ENCODE data around the gene ARL2BP. TPM values are rescaled to one million over a fixed set of nuclear protein-coding genes. Genes with fewer than 3 reads are reported as not detected.

ARL2BP gene
- total RNA-seq, 1 experiment from 2014 or later = 10.6 TPM

DNA sequence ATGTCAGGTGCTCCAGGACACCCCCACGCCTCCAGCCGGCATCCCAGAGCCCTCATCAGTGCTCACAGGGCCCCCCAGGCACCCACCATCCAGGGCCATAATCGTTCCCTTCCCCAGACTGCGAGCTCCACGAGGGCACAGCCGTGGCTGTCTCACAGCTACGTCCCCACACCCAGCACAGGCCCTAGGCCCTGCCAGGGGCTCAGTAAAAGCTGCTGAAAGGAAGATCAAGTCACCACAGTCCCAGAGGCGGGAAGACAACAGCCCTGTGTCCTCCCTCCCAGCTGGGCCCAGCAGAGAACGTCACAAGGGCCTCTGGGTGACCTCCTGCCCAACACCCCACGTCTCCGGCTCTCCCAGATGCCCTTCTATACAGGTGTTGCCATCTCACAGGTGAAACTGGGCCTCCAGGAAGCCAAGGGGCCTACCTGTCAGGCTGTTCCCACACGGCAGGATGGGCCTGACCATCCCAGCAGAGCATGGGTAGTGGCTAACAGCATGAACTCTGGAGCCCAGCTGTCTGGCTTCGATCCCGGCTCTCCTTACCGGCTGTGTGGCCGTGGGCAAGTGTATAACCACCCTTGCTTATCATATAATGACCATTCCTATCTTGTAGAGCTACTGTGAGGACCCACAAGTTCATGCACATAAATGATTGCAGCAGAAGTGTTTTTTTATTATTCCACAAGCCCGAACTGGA, 17.9 kb downstream of the ARL2BP start (continued):
- TF ChIP-seq, protein P1, sequence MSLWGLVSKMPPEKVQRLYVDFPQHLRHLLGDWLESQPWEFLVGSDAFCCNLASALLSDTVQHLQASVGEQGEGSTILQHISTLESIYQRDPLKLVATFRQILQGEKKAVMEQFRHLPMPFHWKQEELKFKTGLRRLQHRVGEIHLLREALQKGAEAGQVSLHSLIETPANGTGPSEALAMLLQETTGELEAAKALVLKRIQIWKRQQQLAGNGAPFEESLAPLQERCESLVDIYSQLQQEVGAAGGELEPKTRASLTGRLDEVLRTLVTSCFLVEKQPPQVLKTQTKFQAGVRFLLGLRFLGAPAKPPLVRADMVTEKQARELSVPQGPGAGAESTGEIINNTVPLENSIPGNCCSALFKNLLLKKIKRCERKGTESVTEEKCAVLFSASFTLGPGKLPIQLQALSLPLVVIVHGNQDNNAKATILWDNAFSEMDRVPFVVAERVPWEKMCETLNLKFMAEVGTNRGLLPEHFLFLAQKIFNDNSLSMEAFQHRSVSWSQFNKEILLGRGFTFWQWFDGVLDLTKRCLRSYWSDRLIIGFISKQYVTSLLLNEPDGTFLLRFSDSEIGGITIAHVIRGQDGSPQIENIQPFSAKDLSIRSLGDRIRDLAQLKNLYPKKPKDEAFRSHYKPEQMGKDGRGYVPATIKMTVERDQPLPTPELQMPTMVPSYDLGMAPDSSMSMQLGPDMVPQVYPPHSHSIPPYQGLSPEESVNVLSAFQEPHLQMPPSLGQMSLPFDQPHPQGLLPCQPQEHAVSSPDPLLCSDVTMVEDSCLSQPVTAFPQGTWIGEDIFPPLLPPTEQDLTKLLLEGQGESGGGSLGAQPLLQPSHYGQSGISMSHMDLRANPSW (CRISPR knock-in tag; conservative IDR thresholded peaks at IDR 0.05; ENCODE audit: low read depth) = no peak
- TF ChIP-seq ETV6 (CRISPR knock-in tag; IDR thresholded peaks at IDR 0.05) = no peak
- TF ChIP-seq NR3C1 (CRISPR knock-in tag; conservative IDR thresholded peaks at IDR 0.05; ENCODE audit: low read depth) = no peak
- TF ChIP-seq, protein P2, sequence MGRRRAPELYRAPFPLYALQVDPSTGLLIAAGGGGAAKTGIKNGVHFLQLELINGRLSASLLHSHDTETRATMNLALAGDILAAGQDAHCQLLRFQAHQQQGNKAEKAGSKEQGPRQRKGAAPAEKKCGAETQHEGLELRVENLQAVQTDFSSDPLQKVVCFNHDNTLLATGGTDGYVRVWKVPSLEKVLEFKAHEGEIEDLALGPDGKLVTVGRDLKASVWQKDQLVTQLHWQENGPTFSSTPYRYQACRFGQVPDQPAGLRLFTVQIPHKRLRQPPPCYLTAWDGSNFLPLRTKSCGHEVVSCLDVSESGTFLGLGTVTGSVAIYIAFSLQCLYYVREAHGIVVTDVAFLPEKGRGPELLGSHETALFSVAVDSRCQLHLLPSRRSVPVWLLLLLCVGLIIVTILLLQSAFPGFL (CRISPR knock-in tag; IDR thresholded peaks at IDR 0.05; ENCODE audit: borderline replicate concordance) = no peak
- TF ChIP-seq, protein P3, sequence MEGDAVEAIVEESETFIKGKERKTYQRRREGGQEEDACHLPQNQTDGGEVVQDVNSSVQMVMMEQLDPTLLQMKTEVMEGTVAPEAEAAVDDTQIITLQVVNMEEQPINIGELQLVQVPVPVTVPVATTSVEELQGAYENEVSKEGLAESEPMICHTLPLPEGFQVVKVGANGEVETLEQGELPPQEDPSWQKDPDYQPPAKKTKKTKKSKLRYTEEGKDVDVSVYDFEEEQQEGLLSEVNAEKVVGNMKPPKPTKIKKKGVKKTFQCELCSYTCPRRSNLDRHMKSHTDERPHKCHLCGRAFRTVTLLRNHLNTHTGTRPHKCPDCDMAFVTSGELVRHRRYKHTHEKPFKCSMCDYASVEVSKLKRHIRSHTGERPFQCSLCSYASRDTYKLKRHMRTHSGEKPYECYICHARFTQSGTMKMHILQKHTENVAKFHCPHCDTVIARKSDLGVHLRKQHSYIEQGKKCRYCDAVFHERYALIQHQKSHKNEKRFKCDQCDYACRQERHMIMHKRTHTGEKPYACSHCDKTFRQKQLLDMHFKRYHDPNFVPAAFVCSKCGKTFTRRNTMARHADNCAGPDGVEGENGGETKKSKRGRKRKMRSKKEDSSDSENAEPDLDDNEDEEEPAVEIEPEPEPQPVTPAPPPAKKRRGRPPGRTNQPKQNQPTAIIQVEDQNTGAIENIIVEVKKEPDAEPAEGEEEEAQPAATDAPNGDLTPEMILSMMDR (IDR thresholded peaks at IDR 0.05) = no peak
- no peak for TF ChIP-seq PRRX2 (CRISPR knock-in tag; IDR thresholded peaks at IDR 0.05)
- no peak for TF ChIP-seq OVOL2 (CRISPR knock-in tag; IDR thresholded peaks at IDR 0.05; ENCODE audit: borderline replicate concordance)
- TF ChIP-seq, protein P4, sequence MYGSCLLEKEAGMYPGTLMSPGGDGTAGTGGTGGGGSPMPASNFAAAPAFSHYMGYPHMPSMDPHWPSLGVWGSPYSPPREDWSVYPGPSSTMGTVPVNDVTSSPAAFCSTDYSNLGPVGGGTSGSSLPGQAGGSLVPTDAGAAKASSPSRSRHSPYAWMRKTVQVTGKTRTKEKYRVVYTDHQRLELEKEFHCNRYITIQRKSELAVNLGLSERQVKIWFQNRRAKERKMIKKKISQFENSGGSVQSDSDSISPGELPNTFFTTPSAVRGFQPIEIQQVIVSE (CRISPR knock-in tag; IDR thresholded peaks at IDR 0.05; ENCODE audit: borderline replicate concordance) = no peak

DNA sequence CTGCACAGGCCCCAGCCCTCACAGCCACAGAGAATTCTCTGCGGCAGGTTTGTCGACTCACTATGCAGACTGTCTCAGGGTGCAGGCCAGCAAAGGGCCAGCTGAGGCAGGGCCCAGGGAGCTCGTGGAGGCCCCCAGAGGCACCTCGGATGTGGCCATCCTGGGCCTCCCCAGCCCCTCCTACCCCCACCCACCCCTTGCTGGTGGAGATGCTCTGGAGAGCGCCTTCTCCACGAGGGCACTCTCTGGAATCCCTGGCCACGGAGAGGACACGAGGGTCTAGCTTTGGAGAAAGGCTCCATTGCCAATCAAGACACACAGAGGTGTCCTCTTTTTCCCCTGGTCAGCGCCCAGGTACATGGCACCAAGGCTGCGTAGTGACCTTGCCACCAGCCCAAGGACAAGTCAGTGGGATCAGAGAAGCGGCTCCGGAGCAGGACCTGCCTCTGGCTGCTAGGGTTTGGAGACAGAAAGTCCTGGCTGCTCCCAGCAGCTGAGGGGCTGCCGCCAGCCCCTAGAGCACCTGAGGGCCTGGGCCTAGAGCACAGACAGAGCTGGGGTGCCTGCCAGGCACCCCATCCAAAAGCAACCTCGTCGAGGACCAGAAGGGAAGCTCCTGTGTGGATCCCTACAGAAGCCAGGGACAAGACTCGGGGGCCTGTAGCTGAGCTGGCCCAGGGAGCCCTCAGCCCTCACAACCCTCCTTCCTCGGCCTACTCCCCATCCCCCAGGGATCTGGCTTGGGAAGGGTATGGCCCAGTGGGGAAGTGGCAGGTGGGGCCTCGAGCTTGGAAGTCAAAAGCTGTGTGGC, 18.7 kb downstream of the ARL2BP start:
- H3K4me1 Mint-ChIP-seq = peaks cover 19% of the 10 kb centered on the region
- CTCF ChIA-PET = interaction anchor here (2.4 kb wide), 1 partner anchor 153 kb away, joined by 7 read pairs; no protein-coding TSS in a partner anchor
- no peak overlapping the region for H3K27ac Mint-ChIP-seq
- DNase-seq (ENCODE audit: low spot score) (no peak), ATAC-seq (no peak)
- no peaks in the 10 kb centered on the region for H3K36me3 Mint-ChIP-seq
- no peaks in the 10 kb centered on the region for H3K9me3 Mint-ChIP-seq
- TF ChIP-seq, protein P5, sequence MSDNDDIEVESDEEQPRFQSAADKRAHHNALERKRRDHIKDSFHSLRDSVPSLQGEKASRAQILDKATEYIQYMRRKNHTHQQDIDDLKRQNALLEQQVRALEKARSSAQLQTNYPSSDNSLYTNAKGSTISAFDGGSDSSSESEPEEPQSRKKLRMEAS (CRISPR knock-in tag; IDR thresholded peaks at IDR 0.05) = no peak
- TF ChIP-seq FOXP1 (CRISPR knock-in tag; IDR thresholded peaks at IDR 0.05; ENCODE audit: borderline replicate concordance) (no peak), NFYB (CRISPR knock-in tag; conservative IDR thresholded peaks at IDR 0.05; ENCODE audit: low read depth) (no peak), ZNF317 (CRISPR knock-in tag; IDR thresholded peaks at IDR 0.05; ENCODE audit: borderline replicate concordance, low read depth) (no peak), RORB (CRISPR knock-in tag; IDR thresholded peaks at IDR 0.05) (no peak), RELA (CRISPR knock-in tag; IDR thresholded peaks at IDR 0.05; ENCODE audit: borderline replicate concordance) (no peak), FOXJ3 (CRISPR knock-in tag; IDR thresholded peaks at IDR 0.05; ENCODE audit: borderline replicate concordance) (no peak), NR1H2 (CRISPR knock-in tag; IDR thresholded peaks at IDR 0.05) (no peak), ZNF671 (CRISPR knock-in tag; IDR thresholded peaks at IDR 0.05) (no peak)
- TF ChIP-seq, protein P2 (CRISPR knock-in tag; IDR thresholded peaks at IDR 0.05; ENCODE audit: borderline replicate concordance) = no peak
- TF ChIP-seq, protein P1 (CRISPR knock-in tag; conservative IDR thresholded peaks at IDR 0.05; ENCODE audit: low read depth) = no peak
- TF ChIP-seq, protein P6, sequence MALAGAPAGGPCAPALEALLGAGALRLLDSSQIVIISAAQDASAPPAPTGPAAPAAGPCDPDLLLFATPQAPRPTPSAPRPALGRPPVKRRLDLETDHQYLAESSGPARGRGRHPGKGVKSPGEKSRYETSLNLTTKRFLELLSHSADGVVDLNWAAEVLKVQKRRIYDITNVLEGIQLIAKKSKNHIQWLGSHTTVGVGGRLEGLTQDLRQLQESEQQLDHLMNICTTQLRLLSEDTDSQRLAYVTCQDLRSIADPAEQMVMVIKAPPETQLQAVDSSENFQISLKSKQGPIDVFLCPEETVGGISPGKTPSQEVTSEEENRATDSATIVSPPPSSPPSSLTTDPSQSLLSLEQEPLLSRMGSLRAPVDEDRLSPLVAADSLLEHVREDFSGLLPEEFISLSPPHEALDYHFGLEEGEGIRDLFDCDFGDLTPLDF (CRISPR knock-in tag; IDR thresholded peaks at IDR 0.05) = no peak
- no peaks in the 10 kb centered on the region for H3K27me3 Mint-ChIP-seq (ENCODE audit: low read depth)
- POLR2A ChIA-PET = no interaction called here
- H3K4me3 Mint-ChIP-seq = no peak overlapping the region

Data from WTC11 (cell line).